Neural progenitor cell (in vitro differentiated cells): ENCODE measurements around the gene CCNI2. TPM values are rescaled to one million over a fixed set of nuclear protein-coding genes. Genes with fewer than 3 reads are reported as not detected.
A peak's percentile ranks its signal among the peaks of the same experiment; 100 is the strongest.

Source experiments
- DNase-seq: peaks from one replicate; pipeline ENCODE4 v3.0.0-alpha.2; 2016; ENCODE audit warnings: low spot score
- H2AFZ ChIP-seq: fragments of 200-600 bp; sonication (generic); replicated peaks from 2 replicates; pipeline ENCODE4 v1.6.1; 2016; ENCODE audit warnings: antibody characterized with exemption
- H3F3A ChIP-seq: fragments of 200-600 bp; sonication (generic); 2 replicates; pipeline ENCODE4 v1.6.1; 2016; ENCODE audit warnings: antibody characterized with exemption, low read depth
- H3K27ac ChIP-seq: fragments of 200-600 bp; sonication (generic); 2 replicates; pipeline ENCODE4 v1.5.1; 2016; ENCODE audit warnings: mild to moderate bottlenecking
- H3K27me3 ChIP-seq: fragments of 200-600 bp; sonication (generic); 2 replicates; pipeline ENCODE4 v1.6.1; 2016; ENCODE audit warnings: mild to moderate bottlenecking, moderate library complexity
- H3K36me3 ChIP-seq: fragments of 200-600 bp; sonication (generic); 2 replicates; pipeline ENCODE4 v1.5.1; 2016
- H3K4me1 ChIP-seq: fragments of 200-600 bp; sonication (generic); 2 replicates; pipeline ENCODE4 v1.6.1; 2016; ENCODE audit warnings: mixed run types
- H3K4me2 ChIP-seq: fragments of 200-600 bp; sonication (generic); 2 replicates; pipeline ENCODE4 v1.6.1; 2016
- H3K4me3 ChIP-seq: fragments of 200-600 bp; sonication (generic); 2 replicates; pipeline ENCODE4 v1.5.1; 2016
- H3K79me2 ChIP-seq: fragments of 200-600 bp; sonication (generic); 2 replicates; pipeline ENCODE4 v1.6.1; 2016; ENCODE audit warnings: low read depth
- H3K9ac ChIP-seq: fragments of 200-600 bp; sonication (generic); 2 replicates; pipeline ENCODE4 v1.6.1; 2016
- H3K9me3 ChIP-seq: fragments of 200-600 bp; sonication (generic); 2 replicates; pipeline ENCODE4 v1.5.1; 2016; ENCODE audit warnings: low read depth
- H4K20me1 ChIP-seq: fragments of 200-600 bp; sonication (generic); 2 replicates; pipeline ENCODE4 v1.6.1; 2016; ENCODE audit warnings: low read depth
- H3K27ac Mint-ChIP-seq: 3 replicates; pipeline ENCODE4 v1.8.0; 2021; ENCODE audit warnings: mixed read lengths
- H3K27me3 Mint-ChIP-seq: 2 replicates; pipeline ENCODE4 v1.8.0; 2022; ENCODE audit warnings: low read depth, mild to moderate bottlenecking, inconsistent platforms, moderate library complexity, mixed read lengths; ENCODE audit not compliant: insufficient read depth
- H3K36me3 Mint-ChIP-seq: 3 replicates; pipeline ENCODE4 v1.8.0; 2021; ENCODE audit warnings: mixed read lengths
- H3K4me1 Mint-ChIP-seq: 3 replicates; pipeline ENCODE4 v1.8.0; 2021; ENCODE audit warnings: mixed read lengths
- H3K4me3 Mint-ChIP-seq: 3 replicates; pipeline ENCODE4 v1.8.0; 2021; ENCODE audit warnings: mild to moderate bottlenecking, moderate library complexity, mixed read lengths
- H3K9me3 Mint-ChIP-seq: 3 replicates; pipeline ENCODE4 v1.8.0; 2020; ENCODE audit warnings: mixed read lengths
- EZH2 ChIP-seq: fragments of 200-600 bp; sonication (generic); IDR thresholded peaks from 2 replicates; pipeline ENCODE4 v1.6.1; 2017; ENCODE audit warnings: antibody characterized with exemption, mild to moderate bottlenecking, moderate library complexity
- EZH2phosphoT487 ChIP-seq: fragments of 200-600 bp; sonication (generic); IDR thresholded peaks from 2 replicates; pipeline ENCODE4 v1.6.1; 2017; ENCODE audit warnings: antibody characterized with exemption
- total RNA-seq: library from RNA; depleted of rRNA; stranded (reverse); fragments of >200 nt; gene quantifications from 2 replicates; pipeline ENCODE4 v1.2.3, GENCODE V29; 2015; ENCODE audit warnings: low replicate concordance
- TF ChIP-seq, protein P1 (sequence below): fragments of 200-600 bp; sonication (generic); IDR thresholded peaks from 2 replicates; pipeline ENCODE4 v1.5.1; 2017; ENCODE audit warnings: antibody characterized with exemption, mild to moderate bottlenecking

Gene CCNI2
- total RNA-seq, 1 donor from 2014 or later, result not detected

DNA sequence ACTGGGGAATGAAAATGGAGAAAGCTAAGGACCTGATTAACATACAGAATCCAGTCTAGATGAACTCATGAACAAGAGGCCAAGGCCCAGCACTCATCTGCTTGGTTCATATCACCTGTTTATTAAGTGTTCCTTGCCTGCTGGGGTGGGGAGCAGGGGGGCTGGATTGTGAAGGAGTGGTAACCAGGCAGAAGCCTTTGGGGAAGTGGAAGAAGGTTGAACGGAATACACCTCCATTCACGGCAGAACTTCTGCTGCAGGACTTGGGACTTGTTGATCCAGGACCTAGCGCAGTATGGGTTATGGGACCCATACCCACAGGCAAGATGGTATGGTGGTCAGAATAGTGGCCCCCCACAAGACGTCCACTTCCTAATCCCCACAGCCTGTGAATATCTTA lies 38.6 kb downstream of the CCNI2 start:
- H3K27me3 Mint-ChIP-seq, result peaks cover 2% of the 10 kb centered on the region
- H3K4me1 Mint-ChIP-seq, result peaks cover 3% of the 10 kb centered on the region
- H3K4me3 ChIP-seq, result no peak overlapping the region
- no peak overlapping the region for H2AFZ ChIP-seq
- H3K9ac ChIP-seq, result no peak overlapping the region
- H3K36me3 ChIP-seq, result no peaks in the 10 kb centered on the region
- H3K36me3 Mint-ChIP-seq, result no peaks in the 10 kb centered on the region
- no peaks in the 10 kb centered on the region for H3K79me2 ChIP-seq
- no peaks in the 10 kb centered on the region for H3F3A ChIP-seq
- no peak overlapping the region for H3K4me3 Mint-ChIP-seq
- TF ChIP-seq EZH2 (no peak), EZH2phosphoT487 (no peak)
- TF ChIP-seq, protein P1, sequence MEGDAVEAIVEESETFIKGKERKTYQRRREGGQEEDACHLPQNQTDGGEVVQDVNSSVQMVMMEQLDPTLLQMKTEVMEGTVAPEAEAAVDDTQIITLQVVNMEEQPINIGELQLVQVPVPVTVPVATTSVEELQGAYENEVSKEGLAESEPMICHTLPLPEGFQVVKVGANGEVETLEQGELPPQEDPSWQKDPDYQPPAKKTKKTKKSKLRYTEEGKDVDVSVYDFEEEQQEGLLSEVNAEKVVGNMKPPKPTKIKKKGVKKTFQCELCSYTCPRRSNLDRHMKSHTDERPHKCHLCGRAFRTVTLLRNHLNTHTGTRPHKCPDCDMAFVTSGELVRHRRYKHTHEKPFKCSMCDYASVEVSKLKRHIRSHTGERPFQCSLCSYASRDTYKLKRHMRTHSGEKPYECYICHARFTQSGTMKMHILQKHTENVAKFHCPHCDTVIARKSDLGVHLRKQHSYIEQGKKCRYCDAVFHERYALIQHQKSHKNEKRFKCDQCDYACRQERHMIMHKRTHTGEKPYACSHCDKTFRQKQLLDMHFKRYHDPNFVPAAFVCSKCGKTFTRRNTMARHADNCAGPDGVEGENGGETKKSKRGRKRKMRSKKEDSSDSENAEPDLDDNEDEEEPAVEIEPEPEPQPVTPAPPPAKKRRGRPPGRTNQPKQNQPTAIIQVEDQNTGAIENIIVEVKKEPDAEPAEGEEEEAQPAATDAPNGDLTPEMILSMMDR, result no peak
- peaks cover 15% of the 10 kb centered on the region for H3K27me3 ChIP-seq
- DNase-seq, result no peak
- no peak overlapping the region for H3K27ac ChIP-seq
- H3K4me2 ChIP-seq, result no peak overlapping the region
- H3K27ac Mint-ChIP-seq, result no peak overlapping the region
- H3K9me3 ChIP-seq, result no peaks in the 10 kb centered on the region
- no peaks in the 10 kb centered on the region for H3K9me3 Mint-ChIP-seq
- no peaks in the 10 kb centered on the region for H3K4me1 ChIP-seq
- no peaks in the 10 kb centered on the region for H4K20me1 ChIP-seq

DNA sequence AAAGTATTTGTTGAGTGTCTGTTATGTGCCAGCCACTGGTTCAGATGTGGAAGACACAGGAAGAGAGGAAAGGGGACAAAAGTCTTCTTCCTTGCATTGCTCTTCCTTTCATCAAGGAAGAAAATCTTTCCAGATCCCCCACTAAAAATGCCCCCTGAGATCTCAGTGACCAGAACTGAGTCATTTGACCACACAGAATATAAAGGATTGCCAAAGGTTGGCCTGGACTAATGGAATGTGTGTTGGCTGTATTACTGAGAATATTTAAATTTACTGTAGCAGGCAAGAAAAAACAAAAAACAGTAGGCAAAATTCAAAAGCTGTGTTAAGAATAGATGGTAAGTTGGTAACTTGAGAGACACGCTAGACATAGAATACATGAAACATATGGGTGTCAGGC lies 39.9 kb downstream of the CCNI2 start:
- no peak overlapping the region for H3K27ac Mint-ChIP-seq
- no peaks in the 10 kb centered on the region for H3K36me3 Mint-ChIP-seq
- Histone ChIP-seq H3F3A (no peaks in the 10 kb centered on the region), H3K4me3 (no peak overlapping the region), H4K20me1 (no peaks in the 10 kb centered on the region), H3K36me3 (no peaks in the 10 kb centered on the region), H2AFZ (no peak overlapping the region), H3K27me3 (peaks cover 5% of the 10 kb centered on the region), H3K9ac (no peak overlapping the region), H3K79me2 (no peaks in the 10 kb centered on the region), H3K9me3 (no peaks in the 10 kb centered on the region), H3K27ac (no peak overlapping the region), H3K4me1 (no peaks in the 10 kb centered on the region), H3K4me2 (no peak overlapping the region)
- TF ChIP-seq EZH2phosphoT487 (no peak), EZH2 (no peak)
- TF ChIP-seq, protein P1, result no peak
- DNase-seq, result no peak
- no peak overlapping the region for H3K4me3 Mint-ChIP-seq
- peaks cover 3% of the 10 kb centered on the region for H3K4me1 Mint-ChIP-seq
- no peaks in the 10 kb centered on the region for H3K9me3 Mint-ChIP-seq
- peaks cover 2% of the 10 kb centered on the region for H3K27me3 Mint-ChIP-seq

DNA sequence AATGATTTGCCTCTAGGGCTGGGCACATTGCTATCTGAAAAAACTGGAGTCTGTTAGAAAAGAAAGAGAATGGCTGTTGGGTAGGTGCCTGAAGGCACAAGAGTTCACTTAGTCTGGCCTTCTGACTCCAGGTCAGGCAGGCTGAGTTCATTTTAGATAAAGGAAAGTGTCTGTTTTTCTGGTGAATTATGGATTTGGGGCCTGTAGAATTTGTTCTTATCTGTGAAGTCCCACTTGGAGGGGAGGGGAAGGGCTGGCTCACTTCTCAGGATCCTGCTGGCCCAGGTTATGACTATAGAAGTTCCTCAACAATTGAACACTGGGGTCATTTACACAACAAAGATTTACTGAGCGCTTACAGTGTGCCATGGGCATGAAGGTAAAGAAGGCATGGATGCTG lies 41.3 kb downstream of the CCNI2 start:
- no peak overlapping the region for H3K9ac ChIP-seq
- Mint-ChIP-seq H3K27me3 (peaks cover 2% of the 10 kb centered on the region), H3K36me3 (no peaks in the 10 kb centered on the region), H3K9me3 (no peaks in the 10 kb centered on the region), H3K4me3 (no peak overlapping the region), H3K4me1 (peaks cover 3% of the 10 kb centered on the region), H3K27ac (peak overlapping the region; percentile 23)
- no peaks in the 10 kb centered on the region for H3K9me3 ChIP-seq
- H3K27me3 ChIP-seq, result no peaks in the 10 kb centered on the region
- no peaks in the 10 kb centered on the region for H4K20me1 ChIP-seq
- H3K4me1 ChIP-seq, result no peaks in the 10 kb centered on the region
- no peak overlapping the region for H2AFZ ChIP-seq
- TF ChIP-seq, protein P1, result no peak
- TF ChIP-seq EZH2, result no peak
- TF ChIP-seq EZH2phosphoT487, result no peak
- no peak for DNase-seq
- H3K4me3 ChIP-seq, result no peak overlapping the region
- no peaks in the 10 kb centered on the region for H3K79me2 ChIP-seq
- no peak overlapping the region for H3K27ac ChIP-seq
- no peaks in the 10 kb centered on the region for H3K36me3 ChIP-seq
- no peaks in the 10 kb centered on the region for H3F3A ChIP-seq
- H3K4me2 ChIP-seq, result no peak overlapping the region
